Motor neuron (in vitro differentiated cells): ENCODE data around the gene PPFIA2. TPM values are rescaled to one million over a fixed set of nuclear protein-coding genes. Genes with fewer than 3 reads are reported as not detected.

Source experiments
- ATAC-seq, 8 experiments: fragments of 200-7000 bp; cut with Tn5 transposase; replicated peaks in 6 of 8; 2 replicates each; pipeline ENCODE4 v1.8.0; 2021; ENCODE audit warnings: mild to moderate bottlenecking in 8 of 8, moderate library complexity in 8 of 8
- H3K27ac ChIP-seq, 2 donors: fragments of 250-450 bp; sonication (Bioruptor Pico); 2 replicates each; pipeline ENCODE4 v1.9.0; 2021; ENCODE audit warnings: antibody characterized with exemption in 2 of 2, mild to moderate bottlenecking in 2 of 2, moderate library complexity in 1 of 2
- H3K4me1 ChIP-seq, 2 donors: fragments of 250-450 bp; sonication (Bioruptor Pico); replicated peaks in 1 of 2; 2 replicates each; pipeline ENCODE4 v1.6.1; 2021; ENCODE audit warnings: antibody characterized with exemption in 2 of 2, mild to moderate bottlenecking in 2 of 2, moderate library complexity in 1 of 2
- H3K4me3 ChIP-seq, 5 donors: fragments of 250-450 bp; sonication (Bioruptor Pico); 2 replicates each; pipeline ENCODE4 v1.9.0; 2021; ENCODE audit warnings: antibody characterized with exemption in 5 of 5, mild to moderate bottlenecking in 5 of 5, moderate library complexity in 4 of 5
- WGBS, 10 experiments: fragments of 450-650 bp; shearing (Covaris generic); methylation state at CpG; one replicate each; pipeline ENCODE4 v1.0.0; 2022; 5-methylcytosine and 5-hydroxymethylcytosine counted together
- in situ Hi-C, 9 experiments: fragments of 400-800 bp; cut with MboI; loops; one replicate each; pipeline ENCODE4 v1.15.0; 2021; ENCODE audit warnings: low sequenced_read_pairs in 9 of 9, low pct_unique_long_range_greater_than_20kb in 2 of 9; ENCODE audit not compliant: unreplicated experiment in 9 of 9
- total RNA-seq, 8 experiments: library from RNA; unstranded; fragments of 300-600 nt; gene quantifications; 2 replicates each; pipeline versions ENCODE4 v1.2.3 to v1.2.4, GENCODE V29; 2022

Gene PPFIA2
- total RNA-seq, 8 experiments from 2014 or later = 8.0 to 65.2 (median 39.1) TPM

- in situ Hi-C loops = no loop called here
Measured at GRCh38 chr12:81585787-81586186, 173.4 kb downstream of the PPFIA2 start.

GRCh38 chr12:81573228-81573627, 185.9 kb downstream of the PPFIA2 start:
- in situ Hi-C loops = no loop called here
- no peak overlapping the region for H3K4me3 ChIP-seq
- WGBS, 10 experiments = 28 to 94% (median 81%) methylated on average over 1 to 3 of the region's 3 CpGs; no CpG with 5 or more reads in 1 of the 10 experiments
- no peak for ATAC-seq
- no peak overlapping the region for H3K27ac ChIP-seq
- no peaks in the 10 kb centered on the region for H3K4me1 ChIP-seq

More at GRCh38 chr12:81585787-81586186, 173.4 kb downstream of the PPFIA2 start:
- H3K4me3 ChIP-seq = no peak overlapping the region
- no peak for ATAC-seq
- no peaks in the 10 kb centered on the region for H3K4me1 ChIP-seq
- H3K27ac ChIP-seq = no peak overlapping the region
- 40 to 100% (median 63%) methylated on average over 1 of the region's 1 CpG; no CpG with 5 or more reads in 3 of the 10 experiments for WGBS, 10 experiments

- ATAC-seq = no peak
- Histone ChIP-seq H3K4me1 (no peaks in the 10 kb centered on the region), H3K4me3 (no peak overlapping the region), H3K27ac (no peak overlapping the region)
- in situ Hi-C loops = no loop called here
- WGBS, 10 experiments = 0 to 71% (median 41%) methylated on average over 1 of the region's 1 CpG; no CpG with 5 or more reads in 2 of the 10 experiments
Measured at GRCh38 chr12:81572411-81572810, 186.7 kb downstream of the PPFIA2 start.

- H3K4me3 ChIP-seq = no peak overlapping the region
- H3K4me1 ChIP-seq = no peaks in the 10 kb centered on the region
- H3K27ac ChIP-seq = no peak overlapping the region
- in situ Hi-C loops = no loop called here
- WGBS, 10 experiments = 27 to 100% (median 90%) methylated on average over 2 of the region's 2 CpGs; no CpG with 5 or more reads in 1 of the 10 experiments
- no peak for ATAC-seq
Measured at GRCh38 chr12:81570234-81570633, 188.9 kb downstream of the PPFIA2 start.

- H3K4me1 ChIP-seq = no peaks in the 10 kb centered on the region
- WGBS, 10 experiments = 0 to 100% (median 90%) methylated on average over 1 to 2 of the region's 2 CpGs; no CpG with 5 or more reads in 1 of the 10 experiments
- H3K27ac ChIP-seq = no peak overlapping the region
- in situ Hi-C loops = no loop called here
- no peak for ATAC-seq
- no peak overlapping the region for H3K4me3 ChIP-seq
Measured at GRCh38 chr12:81564237-81564636, 194.9 kb downstream of the PPFIA2 start.

GRCh38 chr12:81558031-81558430, 201.1 kb downstream of the PPFIA2 start:
- H3K27ac ChIP-seq = no peak overlapping the region
- H3K4me1 ChIP-seq = no peaks in the 10 kb centered on the region
- in situ Hi-C loops = no loop called here
- WGBS, 10 experiments = 50 to 100% (median 94%) methylated on average over 1 of the region's 1 CpG; no CpG with 5 or more reads in 2 of the 10 experiments
- peak in 1 of 8 experiments; percentile 20 for ATAC-seq
- no peak overlapping the region for H3K4me3 ChIP-seq

GRCh38 chr12:81546811-81547210, 212.3 kb downstream of the PPFIA2 start:
- no peaks in the 10 kb centered on the region for H3K4me1 ChIP-seq
- no peak overlapping the region for H3K4me3 ChIP-seq
- in situ Hi-C loops = no loop called here
- H3K27ac ChIP-seq = no peak overlapping the region
- WGBS, 10 experiments = 35 to 100% (median 79%) methylated on average over 2 to 5 of the region's 5 CpGs; no CpG with 5 or more reads in 1 of the 10 experiments
- no peak for ATAC-seq

- in situ Hi-C loops = no loop called here
- H3K4me3 ChIP-seq = no peak overlapping the region
- WGBS, 10 experiments = 25 to 100% (median 86%) methylated on average over 2 to 4 of the region's 4 CpGs
- no peaks in the 10 kb centered on the region for H3K4me1 ChIP-seq
- ATAC-seq = no peak
- H3K27ac ChIP-seq = no peak overlapping the region
Measured at GRCh38 chr12:81543621-81544139, 215.5 kb downstream of the PPFIA2 start.

- Histone ChIP-seq H3K4me1 (no peaks in the 10 kb centered on the region), H3K27ac (no peak overlapping the region), H3K4me3 (no peak overlapping the region)
- peak in 4 of 8 experiments; percentile 38 to 83 (median 59) for ATAC-seq
- 0 to 93% (median 85%) methylated on average over 2 to 4 of the region's 4 CpGs for WGBS, 10 experiments
- in situ Hi-C loops = no loop called here
Measured at GRCh38 chr12:81542065-81543010, 216.8 kb downstream of the PPFIA2 start.

GRCh38 chr12:81541121-81541520, 218.0 kb downstream of the PPFIA2 start:
- in situ Hi-C loops = no loop called here

GRCh38 chr12:81539279-81539678, 219.9 kb downstream of the PPFIA2 start:
- Histone ChIP-seq H3K4me1 (no peaks in the 10 kb centered on the region), H3K4me3 (no peak overlapping the region), H3K27ac (no peak overlapping the region)
- in situ Hi-C loops = no loop called here
- 0 to 100% (median 73%) methylated on average over 1 to 3 of the region's 3 CpGs; no CpG with 5 or more reads in 1 of the 10 experiments for WGBS, 10 experiments
- peak in 3 of 8 experiments; percentile 32 to 76 (median 68) for ATAC-seq

More at GRCh38 chr12:81541121-81541520, 218.0 kb downstream of the PPFIA2 start:
- ATAC-seq = peak in 3 of 8 experiments; percentile 31 to 58 (median 54)
- no peak overlapping the region for H3K4me3 ChIP-seq
- H3K4me1 ChIP-seq = no peaks in the 10 kb centered on the region
- no peak overlapping the region for H3K27ac ChIP-seq

GRCh38 chr12:81533054-81533453, 226.1 kb downstream of the PPFIA2 start:
- no peak for ATAC-seq
- WGBS, 10 experiments = 8 to 100% (median 76%) methylated on average over 1 to 2 of the region's 2 CpGs
- in situ Hi-C loops = no loop called here

GRCh38 chr12:81530352-81530751, 228.8 kb downstream of the PPFIA2 start:
- 9 to 95% (median 61%) methylated on average over 1 to 2 of the region's 2 CpGs for WGBS, 10 experiments
- Histone ChIP-seq H3K4me3 (no peak overlapping the region), H3K27ac (no peak overlapping the region), H3K4me1 (no peaks in the 10 kb centered on the region)
- ATAC-seq = peak in 1 of 8 experiments; percentile 10
- in situ Hi-C loops = no loop called here

More at GRCh38 chr12:81533054-81533453, 226.1 kb downstream of the PPFIA2 start:
- H3K4me3 ChIP-seq = no peak overlapping the region
- H3K27ac ChIP-seq = no peak overlapping the region
- no peaks in the 10 kb centered on the region for H3K4me1 ChIP-seq
